GM21529 (cell line): ENCODE measurements around the gene SLC41A3.

Source experiments
- ATAC-seq: cut with Tn5 transposase; IDR thresholded peaks from one replicate; pipeline ENCODE4 v1.9.1; 2021; ENCODE audit not compliant: unreplicated experiment

The SLC41A3 gene

DNA sequence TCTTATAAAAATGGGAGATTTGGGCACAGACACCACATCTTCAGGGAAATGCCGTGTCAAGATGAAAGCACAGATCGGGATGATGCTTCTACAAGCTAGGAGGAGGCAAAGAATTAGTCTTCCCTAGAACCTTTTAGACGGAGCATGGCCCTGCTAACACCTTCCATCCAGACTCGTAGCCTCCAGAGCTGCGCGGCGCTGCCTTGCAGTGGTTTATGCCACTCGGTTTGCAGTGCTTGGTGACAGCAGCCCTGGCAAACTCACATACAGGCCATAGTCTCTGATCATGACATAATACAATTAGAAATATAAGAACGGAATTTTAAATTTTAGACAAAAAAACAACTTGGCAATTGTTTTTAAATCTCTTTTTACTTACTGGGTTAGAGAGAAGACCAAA lies 37.1 kb upstream of the SLC41A3 start:
- ATAC-seq = no peak

GRCh38 chr3:126119976-126120375 lies 36.1 kb upstream of the SLC41A3 start:
- no peak for ATAC-seq

- ATAC-seq = no peak
Measured at GRCh38 chr3:126119008-126119675, 35.2 kb upstream of the SLC41A3 start.

- no peak for ATAC-seq
Measured at GRCh38 chr3:126118591-126118990, 34.7 kb upstream of the SLC41A3 start.

DNA sequence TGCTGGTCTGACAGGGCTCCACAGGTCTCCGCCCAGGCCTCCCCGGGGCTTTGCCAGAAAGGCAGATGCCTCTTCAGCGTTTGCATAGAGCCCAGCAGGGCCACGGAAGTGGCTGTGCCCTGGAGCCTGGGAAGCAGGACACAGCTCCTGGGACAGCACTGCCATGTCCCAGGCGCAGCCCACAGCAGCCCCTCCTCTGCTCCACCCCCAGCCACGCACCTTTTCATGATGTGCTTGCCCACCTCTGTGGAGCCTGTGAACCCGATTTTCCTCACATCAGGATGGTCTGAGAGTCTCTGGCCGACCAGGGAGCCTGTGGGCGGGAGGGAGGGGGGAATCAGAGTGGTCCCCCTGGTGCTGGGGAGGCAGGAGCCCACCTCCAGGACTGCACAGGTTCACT lies 33.9 kb upstream of the SLC41A3 start:
- no peak for ATAC-seq

DNA sequence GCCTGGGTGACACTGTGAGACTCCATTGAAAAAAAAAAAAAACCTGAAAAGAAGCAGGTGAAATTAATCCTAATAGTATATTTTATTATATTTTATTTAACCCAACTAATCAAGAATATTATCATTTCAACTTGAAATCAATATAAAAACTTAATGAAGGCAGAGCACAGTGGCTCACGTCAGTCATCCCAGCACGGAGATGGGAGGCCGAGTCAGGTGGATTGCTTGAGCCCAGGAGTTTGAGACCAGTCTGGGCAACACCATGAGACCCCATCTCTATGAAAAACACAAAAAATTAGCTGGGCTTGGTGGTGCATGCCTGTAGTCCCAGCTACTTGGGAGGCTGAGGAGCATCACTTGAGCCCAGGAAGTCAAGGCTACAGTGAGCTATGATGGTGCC lies 33.3 kb upstream of the SLC41A3 start:
- no peak for ATAC-seq

DNA sequence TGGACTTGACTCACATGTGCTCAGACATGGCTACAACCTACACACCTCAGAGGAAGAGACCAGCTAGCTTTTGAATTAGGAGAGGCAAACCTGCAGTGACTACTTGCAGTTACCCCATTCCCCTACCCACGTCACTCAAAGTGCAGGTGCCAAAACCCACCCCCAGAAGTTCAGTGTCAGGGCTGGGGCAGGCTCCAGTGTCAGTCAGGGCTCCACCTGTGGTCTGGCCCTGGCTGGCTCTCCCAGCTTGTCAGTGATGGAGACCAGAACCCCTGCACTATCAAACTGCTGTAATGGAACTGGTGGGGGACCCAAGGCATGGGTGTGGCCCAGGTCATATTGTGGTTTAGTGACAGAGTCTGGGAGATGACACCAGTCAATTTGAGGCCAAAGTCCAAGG lies 32.6 kb upstream of the SLC41A3 start:
- ATAC-seq = no peak

- no peak for ATAC-seq
Measured at GRCh38 chr3:126114443-126115386, 30.8 kb upstream of the SLC41A3 start.

DNA sequence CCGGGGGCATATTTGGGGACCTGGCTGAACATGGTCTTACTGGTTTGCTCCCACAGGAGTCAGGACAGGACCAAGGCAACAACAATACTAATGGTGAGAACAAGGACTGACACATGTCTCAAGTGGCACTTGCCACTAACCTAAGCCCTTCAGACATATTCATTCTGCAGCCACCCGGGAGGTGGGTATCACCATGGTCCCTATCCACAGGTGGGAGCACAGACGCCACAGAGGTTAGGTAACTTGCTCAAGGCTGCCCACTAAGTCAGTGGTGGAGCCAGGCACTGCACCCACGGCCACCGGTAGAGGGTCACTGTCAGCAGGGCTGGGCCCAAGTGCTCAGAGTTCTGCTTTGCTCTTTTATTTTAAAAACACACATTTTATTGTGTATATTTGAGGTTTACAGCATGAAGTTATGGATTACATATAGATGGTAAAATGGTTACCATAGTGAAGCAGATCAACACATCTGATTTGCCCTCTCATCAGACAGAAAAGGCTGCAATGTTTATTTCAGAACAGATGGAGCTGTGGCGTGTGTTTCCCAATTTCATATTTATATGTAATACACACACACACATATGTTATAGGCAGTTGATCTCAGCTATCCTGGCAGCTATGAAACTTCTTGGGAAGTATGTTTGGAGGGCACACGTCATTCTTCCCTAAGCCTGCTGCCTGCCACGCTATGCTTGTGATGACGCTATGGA lies 30.0 kb upstream of the SLC41A3 start:
- ATAC-seq = no peak

GRCh38 chr3:126113238-126113555 lies 29.3 kb upstream of the SLC41A3 start:
- ATAC-seq = no peak

GRCh38 chr3:126112531-126113237 lies 28.8 kb upstream of the SLC41A3 start:
- ATAC-seq = no peak

DNA sequence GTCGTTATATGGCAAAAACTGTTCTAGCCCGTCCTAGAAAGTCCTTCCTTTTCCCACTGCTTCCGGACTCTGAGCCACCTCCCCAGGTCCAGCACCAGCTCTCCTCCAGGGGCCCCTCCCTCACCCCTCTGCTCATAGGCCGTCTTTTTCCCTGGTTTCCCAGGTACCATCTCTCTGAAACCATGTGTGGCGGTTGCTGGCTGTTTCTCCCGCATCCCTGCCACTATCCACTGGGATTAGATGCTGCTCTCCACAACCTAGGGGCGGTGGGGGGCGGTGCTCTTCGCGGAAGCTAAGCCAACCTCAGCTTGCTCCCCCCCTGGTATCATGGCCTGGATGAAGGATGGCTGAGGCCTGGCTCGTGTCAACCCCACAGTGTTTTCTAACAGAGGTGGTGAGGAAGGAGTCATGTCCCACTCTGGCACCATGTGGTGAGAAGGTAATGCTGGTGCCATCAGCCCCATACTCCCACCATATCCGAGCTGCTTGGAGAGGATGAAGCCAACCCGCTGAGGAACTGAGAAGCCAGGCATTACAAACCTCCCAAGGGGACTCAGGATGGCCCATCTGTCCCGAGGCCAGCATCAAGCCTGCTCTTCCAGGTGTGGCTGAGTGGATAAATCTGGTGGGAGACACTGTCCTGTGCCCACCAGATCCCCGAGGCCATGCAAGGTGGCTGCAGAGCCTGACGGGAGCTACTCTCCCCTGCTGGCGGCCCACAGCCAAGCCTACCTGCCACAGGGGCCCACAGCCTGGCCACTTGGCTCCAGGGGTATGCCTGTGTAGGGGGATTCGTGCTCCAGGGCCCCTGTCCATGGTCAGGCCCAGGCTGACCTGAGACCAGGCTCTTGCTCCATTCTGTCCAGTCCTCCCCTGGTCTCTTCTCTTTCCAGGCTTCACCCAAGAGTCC lies 27.9 kb upstream of the SLC41A3 start:
- ATAC-seq = no peak

GRCh38 chr3:126111126-126111551 lies 27.2 kb upstream of the SLC41A3 start:
- ATAC-seq = no peak

- ATAC-seq = no peak
Measured at GRCh38 chr3:126110431-126111125, 26.7 kb upstream of the SLC41A3 start.

DNA sequence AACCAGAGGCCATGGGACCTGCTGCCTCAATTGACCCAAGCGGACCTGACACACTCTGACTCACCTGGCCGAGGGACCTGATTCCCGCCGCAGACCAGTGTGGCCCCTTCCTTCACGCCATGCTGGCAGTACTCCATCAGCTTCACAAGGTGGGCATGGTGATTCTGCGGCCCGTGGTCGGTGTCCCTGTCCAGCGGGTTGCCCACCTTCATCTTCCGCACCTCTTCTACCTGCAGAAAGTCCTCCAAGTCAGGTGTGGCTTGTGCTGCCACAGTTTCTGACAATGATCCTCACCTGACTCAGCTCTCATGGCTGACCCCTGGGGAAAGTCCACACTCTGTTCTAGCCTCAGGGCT lies 25.9 kb upstream of the SLC41A3 start:
- no peak for ATAC-seq

- no peak for ATAC-seq
Measured at GRCh38 chr3:126109146-126109879, 25.4 kb upstream of the SLC41A3 start.

- ATAC-seq = no peak
Measured at GRCh38 chr3:126108676-126109050, 24.7 kb upstream of the SLC41A3 start.

DNA sequence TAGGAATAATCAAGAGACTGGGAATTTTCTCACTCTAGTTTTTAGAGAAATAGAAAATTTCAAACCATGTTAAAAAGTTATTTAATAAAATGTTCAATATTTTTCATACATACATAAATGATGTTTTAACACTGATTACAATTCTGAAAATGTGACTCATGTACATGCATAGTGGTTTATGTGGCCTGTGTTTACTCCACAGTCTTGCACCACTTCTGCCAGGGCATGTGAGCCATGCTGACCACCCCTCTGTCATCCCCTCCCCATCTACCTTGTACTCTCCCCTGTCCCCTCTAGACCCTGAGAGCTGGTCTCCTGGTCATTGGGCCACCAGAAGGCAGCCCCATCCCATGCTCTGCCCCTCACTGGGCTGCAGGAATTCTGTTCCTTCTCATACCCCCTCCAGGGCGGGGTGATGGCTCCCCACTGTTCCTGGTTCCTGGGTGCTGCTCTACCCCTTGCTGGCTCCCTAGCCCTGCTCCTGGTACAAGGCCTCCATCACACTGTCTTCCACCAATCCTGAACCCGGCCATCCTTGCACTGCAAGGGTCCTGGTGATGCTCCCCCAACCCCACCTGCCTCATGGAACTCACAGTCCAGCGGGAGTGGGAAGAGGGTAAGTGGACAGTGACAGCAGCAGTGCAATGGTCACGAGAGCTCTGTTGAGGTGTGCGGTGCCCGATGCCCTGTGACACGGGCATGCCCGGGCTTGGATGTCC lies 24.2 kb upstream of the SLC41A3 start:
- ATAC-seq = no peak
